WERI-Rb-1 (cell line): ENCODE data around the gene IPP.

Experiments used
- DNase-seq: peaks from one replicate; pipeline ENCODE4 v3.0.0-alpha.2; 2020
- H3K27ac ChIP-seq: fragments of 250-450 bp; sonication (Bioruptor Pico); 2 replicates; pipeline ENCODE4 v1.5.1; 2020; ENCODE audit warnings: mild to moderate bottlenecking, moderate library complexity
- H3K27me3 ChIP-seq: fragments of 250-450 bp; sonication (Bioruptor Pico); 2 replicates; pipeline ENCODE4 v1.5.1; 2021; ENCODE audit warnings: mild to moderate bottlenecking, low read depth, moderate library complexity; ENCODE audit not compliant: insufficient read depth, severe bottlenecking
- H3K36me3 ChIP-seq: fragments of 250-450 bp; sonication (Bioruptor Pico); 2 replicates; pipeline ENCODE4 v1.5.1; 2020; ENCODE audit warnings: mild to moderate bottlenecking, moderate library complexity
- H3K4me3 ChIP-seq: 2 replicates; pipeline ENCODE4 v1.5.1; 2011; ENCODE audit warnings: low read depth, mild to moderate bottlenecking, control low read depth, low read length
- H3K9me3 ChIP-seq: fragments of 250-450 bp; sonication (Bioruptor Pico); 2 replicates; pipeline ENCODE4 v1.5.1; 2021; ENCODE audit warnings: mild to moderate bottlenecking, moderate library complexity; ENCODE audit not compliant: severe bottlenecking
- TF ChIP-seq, protein P1 (sequence below): IDR thresholded peaks from 2 replicates; pipeline ENCODE4 v1.5.1; 2011; ENCODE audit warnings: low read depth, mild to moderate bottlenecking, control low read depth, inconsistent platforms, low read length

Gene IPP

GRCh38 chr1:45687754-45688740, 62.4 kb downstream of the IPP start, which contains the start of gene TMEM69:
Gene TMEM69 (plus strand): TSS chr1:45688181. CDS start chr1:45691069, 2,888 bp downstream.
- peaks cover 17% of the 10 kb centered on the region for H3K36me3 ChIP-seq
- H3K4me3 ChIP-seq, result peak within 1 kb of the TSS; percentile 66
- no peaks in the 10 kb centered on the region for H3K9me3 ChIP-seq
- TF ChIP-seq, protein P1, sequence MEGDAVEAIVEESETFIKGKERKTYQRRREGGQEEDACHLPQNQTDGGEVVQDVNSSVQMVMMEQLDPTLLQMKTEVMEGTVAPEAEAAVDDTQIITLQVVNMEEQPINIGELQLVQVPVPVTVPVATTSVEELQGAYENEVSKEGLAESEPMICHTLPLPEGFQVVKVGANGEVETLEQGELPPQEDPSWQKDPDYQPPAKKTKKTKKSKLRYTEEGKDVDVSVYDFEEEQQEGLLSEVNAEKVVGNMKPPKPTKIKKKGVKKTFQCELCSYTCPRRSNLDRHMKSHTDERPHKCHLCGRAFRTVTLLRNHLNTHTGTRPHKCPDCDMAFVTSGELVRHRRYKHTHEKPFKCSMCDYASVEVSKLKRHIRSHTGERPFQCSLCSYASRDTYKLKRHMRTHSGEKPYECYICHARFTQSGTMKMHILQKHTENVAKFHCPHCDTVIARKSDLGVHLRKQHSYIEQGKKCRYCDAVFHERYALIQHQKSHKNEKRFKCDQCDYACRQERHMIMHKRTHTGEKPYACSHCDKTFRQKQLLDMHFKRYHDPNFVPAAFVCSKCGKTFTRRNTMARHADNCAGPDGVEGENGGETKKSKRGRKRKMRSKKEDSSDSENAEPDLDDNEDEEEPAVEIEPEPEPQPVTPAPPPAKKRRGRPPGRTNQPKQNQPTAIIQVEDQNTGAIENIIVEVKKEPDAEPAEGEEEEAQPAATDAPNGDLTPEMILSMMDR, result no peak
- no peaks in the 10 kb centered on the region for H3K27me3 ChIP-seq
- DNase-seq, result peak; percentile 74
- peak within 1 kb of the TSS; percentile 95 for H3K27ac ChIP-seq

- peak overlapping the region; percentile 95 for H3K27ac ChIP-seq
- H3K4me3 ChIP-seq, result peak overlapping the region; percentile 66
- DNase-seq, result peak; percentile 97
- peaks cover 9% of the 10 kb centered on the region; the same call in 1 of the 2 replicates for H3K36me3 ChIP-seq
- H3K9me3 ChIP-seq, result no peaks in the 10 kb centered on the region
- no peaks in the 10 kb centered on the region for H3K27me3 ChIP-seq
- TF ChIP-seq, protein P1, result no peak
These were observed 63.3 kb downstream of the IPP start for GRCh38 chr1:45687014-45687753.

DNA sequence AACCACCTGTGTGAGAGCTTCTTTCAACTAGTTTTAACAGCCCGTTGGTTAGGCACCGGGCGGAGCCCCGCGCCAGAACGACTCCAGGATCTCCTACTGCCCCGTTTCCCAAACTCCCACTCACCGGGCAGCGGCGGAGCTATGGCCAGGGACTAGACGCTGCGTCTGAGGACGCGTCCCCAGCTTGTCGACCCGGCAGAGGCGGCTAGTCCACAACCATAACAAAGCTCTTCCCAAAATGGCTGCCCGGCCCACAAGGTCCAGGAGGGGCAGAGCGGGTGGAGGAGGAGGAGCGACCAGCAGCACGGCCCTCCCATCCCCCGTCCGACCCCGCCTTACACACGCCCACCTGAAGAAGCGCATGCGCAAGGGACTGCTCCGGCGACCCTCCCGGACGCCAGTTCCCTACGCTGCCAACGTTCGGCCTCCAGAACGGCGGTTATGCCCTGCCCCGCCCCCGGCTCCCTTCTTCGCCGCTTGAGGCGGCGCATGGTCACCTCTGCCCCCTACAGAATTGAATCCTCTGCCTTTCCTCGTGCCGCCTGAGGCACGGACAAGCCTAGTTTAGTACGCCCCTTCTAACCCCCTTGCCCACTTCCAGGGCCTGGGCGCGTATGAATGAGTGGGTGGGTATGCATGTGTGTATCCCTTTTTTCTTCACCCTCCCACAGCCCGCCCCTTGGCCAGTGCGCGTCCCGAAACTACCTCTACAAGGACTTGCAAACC, 64.0 kb downstream of the IPP start, which contains the start of gene GPBP1L1:
Gene GPBP1L1 (minus strand): TSS at position 246 of the 726 bp plus-strand sequence. CDS start 27,446 bp downstream, outside the sequence.
- TF ChIP-seq, protein P1, result no peak
- Histone ChIP-seq H3K4me3 (peak within 1 kb of the TSS; percentile 66), H3K9me3 (no peaks in the 10 kb centered on the region), H3K27ac (peak within 1 kb of the TSS; percentile 95), H3K27me3 (no peaks in the 10 kb centered on the region), H3K36me3 (peaks cover 9% of the 10 kb centered on the region; the same call in 1 of the 2 replicates)
- peak; percentile 98 for DNase-seq

DNA sequence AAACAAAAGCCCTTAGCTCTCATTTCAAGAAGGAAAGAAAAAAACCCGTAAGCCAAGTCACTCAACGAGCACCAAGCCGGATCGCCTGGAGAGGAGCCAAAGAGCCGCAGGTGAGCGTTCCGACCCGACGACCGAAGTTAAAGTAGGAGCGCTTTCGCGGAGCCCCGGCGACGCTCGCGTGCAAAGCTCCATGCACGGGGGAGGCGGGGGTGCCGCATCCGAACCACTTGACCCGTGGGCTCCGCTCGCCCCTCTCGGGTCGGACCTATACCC, 64.5 kb downstream of the IPP start:
- TF ChIP-seq, protein P1, result peak; percentile 39; the same call in 1 of the 2 replicates
- Histone ChIP-seq H3K4me3 (peak overlapping the region; percentile 66), H3K27ac (peak overlapping the region; percentile 95)

GRCh38 chr1:45685308-45686014, 65.0 kb downstream of the IPP start:
- TF ChIP-seq, protein P1, result no peak
- peaks cover 3% of the 10 kb centered on the region; the same call in 1 of the 2 replicates for H3K36me3 ChIP-seq
- no peaks in the 10 kb centered on the region for H3K27me3 ChIP-seq
- H3K9me3 ChIP-seq, result no peaks in the 10 kb centered on the region
- no peak for DNase-seq
- peak overlapping the region; percentile 95 for H3K27ac ChIP-seq
- H3K4me3 ChIP-seq, result peak overlapping the region; percentile 66

More for the DNA sequence above, 64.5 kb downstream of the IPP start:
- no peaks in the 10 kb centered on the region for H3K9me3 ChIP-seq
- DNase-seq, result peak; percentile 61
- peaks cover 4% of the 10 kb centered on the region; the same call in 1 of the 2 replicates for H3K36me3 ChIP-seq
- H3K27me3 ChIP-seq, result no peaks in the 10 kb centered on the region
